Non-pigmented ciliary epithelial cell (primary cell): ENCODE results near the gene GPR89A.
"Not testable (repeated sequence)": the region's sequence is repeated elsewhere in the genome, so short reads cannot be mapped to it uniquely, and the experiment has no call there.

Experiments used
- DNase-seq: peaks from one replicate; pipeline ENCODE4 v3.0.0-alpha.2; 2010; ENCODE audit warnings: low read depth

Gene GPR89A

DNA sequence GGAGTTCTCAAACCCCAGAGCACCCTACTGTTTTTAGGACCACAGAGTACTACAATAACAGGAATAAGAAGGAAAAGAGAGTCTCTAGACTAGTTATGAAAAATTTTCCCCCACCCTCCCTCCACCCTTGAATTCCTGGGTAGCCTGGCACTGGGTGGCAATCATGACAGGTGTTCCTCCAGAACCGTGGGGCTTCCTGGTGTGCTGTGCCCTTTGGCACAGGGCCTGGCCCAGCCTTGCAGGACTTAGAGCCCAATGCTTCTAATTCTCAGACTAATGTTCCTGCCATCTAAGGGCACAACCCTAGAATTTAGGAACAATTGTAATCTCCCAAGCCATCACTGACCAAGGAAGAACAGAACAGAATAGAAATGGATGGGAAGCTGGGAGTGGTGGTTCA lies 110.0 kb downstream of the GPR89A start:
- DNase-seq = no peak

DNA sequence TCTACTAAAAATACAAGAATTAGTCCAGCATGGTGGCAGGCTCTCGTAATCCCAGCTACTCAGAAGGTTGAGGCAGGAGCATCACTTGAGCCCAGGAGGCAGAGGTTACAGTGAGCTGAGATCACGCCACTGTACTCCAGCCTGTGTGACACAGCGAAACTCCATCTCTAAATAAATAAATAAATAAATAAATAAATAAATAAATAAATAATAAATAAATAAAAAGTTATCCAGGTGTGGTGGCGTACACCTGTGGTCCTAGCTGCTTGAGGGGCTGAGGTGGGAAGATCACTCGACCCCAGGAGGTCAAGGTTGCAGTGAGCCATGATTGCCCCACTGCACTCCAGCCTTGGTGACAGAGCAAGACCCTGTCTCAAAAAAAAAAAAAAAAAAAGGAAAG lies 110.7 kb downstream of the GPR89A start:
- not testable (repeated sequence) for DNase-seq

DNA sequence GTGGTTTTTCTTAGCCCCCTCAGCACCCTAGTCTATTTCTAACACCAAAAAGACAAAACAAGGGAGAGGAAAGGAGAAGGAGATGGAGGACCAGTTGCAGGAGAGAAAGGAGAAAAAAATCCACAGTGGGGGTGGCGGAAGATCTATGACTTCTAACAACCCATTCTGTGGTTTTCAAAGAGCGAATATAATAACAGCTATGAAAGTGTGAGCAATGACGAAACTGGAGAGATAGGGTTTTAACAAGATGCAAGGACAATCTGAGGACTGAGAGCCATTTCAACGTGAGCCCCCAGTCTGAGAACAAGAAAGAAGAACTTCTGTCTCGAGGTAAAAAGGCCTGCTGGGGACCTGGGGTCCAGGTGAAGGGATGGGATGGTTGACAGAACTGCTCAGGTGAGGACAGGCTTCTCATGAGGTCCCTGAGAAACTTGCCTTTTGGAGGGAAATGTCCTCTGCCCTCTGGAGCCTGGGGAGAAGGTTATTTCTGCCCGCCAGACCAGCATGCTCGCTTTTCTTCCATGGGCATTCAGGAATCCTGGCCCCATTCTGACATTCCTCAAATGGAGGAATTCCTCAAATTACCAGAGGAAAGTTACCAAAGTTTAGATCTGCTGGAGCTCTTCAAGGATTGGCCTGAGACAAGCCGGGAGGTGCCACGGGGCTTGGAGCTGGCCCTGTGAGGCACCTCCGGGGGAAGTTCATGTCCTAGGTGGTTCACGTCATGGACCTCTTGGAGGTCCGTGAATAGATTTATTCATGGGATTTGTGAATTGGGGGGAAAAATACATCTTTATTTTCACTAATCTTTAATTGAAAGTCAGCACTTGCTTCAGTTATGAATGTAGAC lies 111.7 kb downstream of the GPR89A start, which contains the start of gene CD160:
CD160 (plus strand) TSS at position 270 of the 850 bp plus-strand sequence. CDS start 8,829 bp downstream, outside the sequence.
- no peak for DNase-seq
